RWPE1 (cell line): ENCODE data around the gene ARHGEF28.
A peak's percentile ranks its signal among the peaks of the same experiment; 100 is the strongest.

Experiments used
- CTCF ChIA-PET: fragments of 350-600 bp; sonication (Branson Sonifier 250); formaldehyde crosslinking; extraction: SDS; loops from one replicate; lab custom pipeline; 2021; lab: Yijun Ruan, JAX
- POLR2A ChIA-PET: fragments of 400-600 bp; formaldehyde crosslinking; extraction: SDS; loops from one replicate; lab custom pipeline; 2020; ENCODE audit warnings: antibody characterized with exemption; ENCODE audit not compliant: low non-redundant PET; lab: Yijun Ruan, JAX
- DNase-seq: peaks from one replicate; pipeline ENCODE4 v3.0.0; 2012; ENCODE audit warnings: low spot score
- H3K27ac ChIP-seq: fragments of 450-650 bp; 2 replicates; pipeline ENCODE4 v1.5.1; 2017
- TF ChIP-seq, protein P1 (sequence below): fragments of 450-650 bp; conservative IDR thresholded peaks from 2 replicates; pipeline ENCODE4 v1.5.1; 2017; ENCODE audit warnings: low read depth, mild to moderate bottlenecking

ARHGEF28 gene

DNA sequence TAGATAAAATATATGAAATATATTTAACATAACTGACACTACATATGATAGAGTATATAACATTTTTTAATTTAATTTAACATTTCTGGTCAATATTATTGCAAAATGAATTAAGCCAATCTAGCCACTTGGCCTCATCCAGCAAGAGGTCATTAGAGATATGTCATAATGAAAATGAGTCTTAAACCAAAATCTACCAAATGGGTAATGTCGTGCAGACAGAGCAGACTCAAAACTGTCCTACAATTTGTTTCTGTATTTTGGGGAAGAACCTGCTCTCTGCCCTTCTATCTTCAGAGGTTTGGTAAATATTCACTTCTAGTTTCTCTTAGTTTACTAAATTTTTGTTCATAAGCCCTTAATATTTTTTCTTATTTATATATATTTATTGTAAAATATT is 61.4 kb downstream of the ARHGEF28 start:
- H3K27ac ChIP-seq, result no peak overlapping the region
- CTCF ChIA-PET, result no interaction called here
- DNase-seq, result no peak
- TF ChIP-seq, protein P1, sequence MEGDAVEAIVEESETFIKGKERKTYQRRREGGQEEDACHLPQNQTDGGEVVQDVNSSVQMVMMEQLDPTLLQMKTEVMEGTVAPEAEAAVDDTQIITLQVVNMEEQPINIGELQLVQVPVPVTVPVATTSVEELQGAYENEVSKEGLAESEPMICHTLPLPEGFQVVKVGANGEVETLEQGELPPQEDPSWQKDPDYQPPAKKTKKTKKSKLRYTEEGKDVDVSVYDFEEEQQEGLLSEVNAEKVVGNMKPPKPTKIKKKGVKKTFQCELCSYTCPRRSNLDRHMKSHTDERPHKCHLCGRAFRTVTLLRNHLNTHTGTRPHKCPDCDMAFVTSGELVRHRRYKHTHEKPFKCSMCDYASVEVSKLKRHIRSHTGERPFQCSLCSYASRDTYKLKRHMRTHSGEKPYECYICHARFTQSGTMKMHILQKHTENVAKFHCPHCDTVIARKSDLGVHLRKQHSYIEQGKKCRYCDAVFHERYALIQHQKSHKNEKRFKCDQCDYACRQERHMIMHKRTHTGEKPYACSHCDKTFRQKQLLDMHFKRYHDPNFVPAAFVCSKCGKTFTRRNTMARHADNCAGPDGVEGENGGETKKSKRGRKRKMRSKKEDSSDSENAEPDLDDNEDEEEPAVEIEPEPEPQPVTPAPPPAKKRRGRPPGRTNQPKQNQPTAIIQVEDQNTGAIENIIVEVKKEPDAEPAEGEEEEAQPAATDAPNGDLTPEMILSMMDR, result no peak
- POLR2A ChIA-PET, result no interaction called here

DNA sequence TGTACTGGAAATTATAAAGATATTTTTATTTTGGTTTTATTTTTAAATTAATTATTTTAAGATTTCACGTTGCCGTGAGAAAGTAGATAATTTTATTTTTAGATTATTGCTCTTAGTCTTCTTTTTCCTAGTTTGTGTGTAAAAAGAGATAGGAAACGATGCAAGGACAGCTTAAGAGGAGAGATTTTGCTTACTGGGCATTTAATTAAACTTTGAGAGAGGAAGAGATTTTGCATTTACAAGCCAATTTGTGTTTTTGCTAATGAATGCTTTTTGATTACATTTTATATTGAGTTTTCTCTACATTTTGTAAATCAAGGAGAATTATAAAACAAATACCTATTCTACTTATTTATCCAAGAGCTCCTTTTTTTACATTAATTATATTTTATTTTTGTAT is 64.0 kb downstream of the ARHGEF28 start:
- POLR2A ChIA-PET, result no interaction called here
- no peak for DNase-seq
- no peak overlapping the region for H3K27ac ChIP-seq
- CTCF ChIA-PET, result interaction anchor here (1.5 kb wide), 1 partner anchor 103 kb away, joined by 3 read pairs; no protein-coding TSS in a partner anchor
- TF ChIP-seq, protein P1, result no peak

DNA sequence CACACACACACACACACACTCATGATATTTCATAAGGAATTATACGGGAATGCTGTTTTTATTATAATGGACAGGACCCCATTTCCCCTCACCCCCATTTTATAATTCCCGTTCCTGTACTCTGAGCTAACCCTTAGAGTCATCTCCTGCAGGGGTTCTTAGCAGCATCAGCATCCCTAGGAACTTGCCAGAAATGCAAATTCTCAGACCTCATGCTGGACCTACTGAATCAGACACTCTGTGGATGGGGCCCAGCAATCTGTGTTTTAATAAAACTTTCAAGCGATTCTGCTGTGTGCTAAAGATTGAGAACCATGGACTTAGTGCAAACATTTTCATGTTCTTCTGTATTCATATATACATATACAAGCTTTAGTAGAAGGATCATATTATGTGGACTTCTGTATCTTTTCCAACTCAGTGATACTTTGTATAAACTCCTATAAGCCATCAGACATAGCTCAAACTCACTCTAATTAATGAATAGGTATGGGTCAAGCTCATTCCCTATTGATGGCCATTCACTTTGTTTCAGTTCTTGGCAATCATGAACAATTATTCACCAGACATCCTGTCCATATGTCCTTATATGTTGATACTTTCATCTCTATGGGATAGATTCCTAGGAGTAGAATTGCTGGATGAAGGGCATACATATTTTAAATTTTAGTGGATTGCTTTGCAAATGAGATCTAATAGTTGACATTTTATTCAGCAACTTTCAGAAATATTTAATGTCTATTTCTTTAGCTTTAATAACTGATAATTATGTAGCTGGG is 65.5 kb downstream of the ARHGEF28 start:
- no peak overlapping the region for H3K27ac ChIP-seq
- ChIA-PET POLR2A (no interaction called here), CTCF (interaction anchor here (0.6 to 1.2 kb wide), 4 partner anchors 13 to 108 kb away, joined by 3 to 6 read pairs (median 3); no protein-coding TSS in a partner anchor)
- no peak for DNase-seq
- TF ChIP-seq, protein P1, result no peak

DNA sequence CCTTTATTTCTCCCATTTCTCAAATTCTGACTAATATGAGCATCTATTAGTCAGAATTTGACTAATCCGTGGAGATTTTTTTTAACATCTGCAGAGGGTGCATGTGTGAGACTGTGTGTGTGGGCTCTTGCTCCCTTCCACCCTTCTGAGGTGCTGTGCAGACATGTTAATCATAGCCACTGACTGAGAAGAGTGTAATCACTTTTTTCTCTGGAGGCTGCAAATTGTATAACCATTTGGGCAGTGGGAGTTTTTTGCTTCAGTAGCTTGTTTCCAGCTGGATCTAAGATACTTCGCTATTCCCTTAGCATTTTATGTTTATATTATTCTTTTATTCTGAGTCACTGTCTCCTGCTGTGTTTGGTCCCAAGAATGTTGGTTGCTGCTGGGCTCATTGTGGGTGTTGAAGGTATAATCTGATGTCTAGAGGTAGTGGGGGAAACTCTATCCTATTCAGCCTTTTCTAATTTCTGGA is 66.2 kb downstream of the ARHGEF28 start:
- CTCF ChIA-PET, result interaction anchor here (1.1 to 1.2 kb wide), 2 partner anchors 13 to 101 kb away, joined by 3 to 6 read pairs; no protein-coding TSS in a partner anchor
- POLR2A ChIA-PET, result no interaction called here

DNA sequence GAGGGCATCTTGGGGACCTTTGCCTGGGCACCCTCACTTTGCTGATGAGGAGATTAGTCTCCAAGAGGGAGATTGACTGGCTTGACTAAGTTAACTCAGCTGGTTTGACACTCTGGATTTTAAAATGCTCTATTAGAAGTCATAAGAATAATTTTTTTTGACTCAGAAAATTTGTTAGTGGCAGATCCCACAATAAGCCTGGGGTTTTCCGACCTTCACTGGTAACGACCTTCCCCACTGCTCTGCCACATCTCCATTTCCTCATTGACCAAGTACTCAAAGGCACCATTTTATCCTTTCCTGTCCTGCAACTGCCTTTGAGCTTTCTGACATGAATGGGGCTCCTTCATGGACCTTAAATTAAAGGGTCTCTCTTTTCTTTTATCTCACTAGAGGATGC is 67.0 kb downstream of the ARHGEF28 start:
- no peak for DNase-seq
- ChIA-PET POLR2A (no interaction called here), CTCF (interaction anchor here (0.8 to 1.4 kb wide), 3 partner anchors 8 to 102 kb away, joined by 3 to 10 read pairs (median 3); no protein-coding TSS in a partner anchor)
- H3K27ac ChIP-seq, result peak overlapping the region; percentile 56
- TF ChIP-seq, protein P1, result no peak

More for the DNA sequence above, 66.2 kb downstream of the ARHGEF28 start:
- TF ChIP-seq, protein P1, result no peak
- peak; percentile 77 for DNase-seq
- H3K27ac ChIP-seq, result peak overlapping the region; percentile 56

DNA sequence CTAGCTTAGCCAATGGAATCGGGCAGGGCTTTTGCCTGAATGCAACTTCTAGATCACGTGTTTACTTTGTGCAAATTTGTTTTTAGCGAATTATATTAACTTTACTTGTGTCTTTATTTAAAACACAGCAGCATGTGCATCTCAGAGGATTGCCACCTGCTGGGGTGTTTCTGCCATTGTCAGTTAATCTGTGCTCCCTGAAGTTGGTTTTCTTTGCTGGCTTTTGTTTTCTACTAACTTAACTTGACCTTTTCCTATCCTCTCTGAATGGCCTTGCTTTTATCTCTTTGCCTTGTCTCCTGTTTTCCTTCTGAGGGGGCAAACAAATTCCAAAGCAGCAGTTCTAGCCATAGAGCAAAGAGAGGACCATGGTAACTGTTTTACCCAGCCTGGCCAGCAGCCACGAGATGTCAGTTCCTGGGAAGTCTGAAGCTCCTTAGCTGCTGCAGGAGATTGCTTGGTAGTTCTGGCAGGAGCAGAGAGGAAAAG is 67.6 kb downstream of the ARHGEF28 start:
- TF ChIP-seq, protein P1, result peak; percentile 35; the same call in 1 of the 2 replicates
- POLR2A ChIA-PET, result no interaction called here
- no peak for DNase-seq
- CTCF ChIA-PET, result interaction anchor here (0.5 to 1.5 kb wide), 12 partner anchors 8 to 673 kb away, joined by 3 to 10 read pairs (median 3); no protein-coding TSS in a partner anchor
- H3K27ac ChIP-seq, result no peak overlapping the region
